GM23338 (cell line): ENCODE results near the gene TRIM45. TPM values are rescaled to one million over a fixed set of nuclear protein-coding genes. Genes with fewer than 3 reads are reported as not detected.

ENCODE experiments used
- ATAC-seq: fragments of 200-7000 bp; cut with Tn5 transposase; 3 replicates; pipeline ENCODE4 v1.9.1; 2020
- DNase-seq: peaks from one replicate; pipeline ENCODE4 v3.0.0-alpha.2; 2015; ENCODE audit warnings: low spot score
- H2AFZ ChIP-seq: fragments of 200-600 bp; sonication (generic); 2 replicates; pipeline ENCODE4 v1.8.0; 2016; ENCODE audit warnings: antibody characterized with exemption, mild to moderate bottlenecking, moderate library complexity
- H3F3A ChIP-seq: fragments of 200-600 bp; sonication (generic); replicated peaks from 2 replicates; pipeline ENCODE4 v1.8.0; 2017; ENCODE audit warnings: antibody characterized with exemption, mixed run types, low read depth
- H3K27ac ChIP-seq: fragments of 200-600 bp; sonication (generic); 2 replicates; pipeline ENCODE4 v1.6.1; 2016; ENCODE audit warnings: low read depth
- H3K27me3 ChIP-seq: fragments of 200-600 bp; sonication (generic); 2 replicates; pipeline ENCODE4 v1.8.0; 2016; ENCODE audit warnings: mild to moderate bottlenecking, mixed run types, moderate library complexity; ENCODE audit not compliant: insufficient read depth
- H3K36me3 ChIP-seq: fragments of 200-600 bp; sonication (generic); 2 replicates; pipeline ENCODE4 v1.8.0; 2016; ENCODE audit warnings: mild to moderate bottlenecking; ENCODE audit not compliant: insufficient read depth
- H3K4me1 ChIP-seq: fragments of 200-600 bp; sonication (generic); 2 replicates; pipeline ENCODE4 v1.8.0; 2016; ENCODE audit warnings: mild to moderate bottlenecking, moderate library complexity; ENCODE audit not compliant: insufficient read depth
- H3K4me2 ChIP-seq: fragments of 200-600 bp; sonication (generic); 2 replicates; pipeline ENCODE4 v1.7.1; 2017; ENCODE audit warnings: mixed run types
- H3K4me3 ChIP-seq: fragments of 200-600 bp; sonication (generic); 2 replicates; pipeline ENCODE4 v1.6.1; 2016; ENCODE audit warnings: mixed run types
- H3K79me2 ChIP-seq: fragments of 200-600 bp; sonication (generic); replicated peaks from 2 replicates; pipeline ENCODE4 v1.8.0; 2017; ENCODE audit warnings: mild to moderate bottlenecking; ENCODE audit not compliant: insufficient read depth
- H3K9me2 ChIP-seq: fragments of 200-600 bp; sonication (generic); 2 replicates; pipeline ENCODE4 v1.8.0; 2017; ENCODE audit not compliant: insufficient read depth
- H4K20me1 ChIP-seq: fragments of 200-600 bp; sonication (generic); replicated peaks from 2 replicates; pipeline ENCODE4 v1.8.0; 2017; ENCODE audit warnings: mild to moderate bottlenecking; ENCODE audit not compliant: insufficient read depth
- H3K27ac Mint-ChIP-seq: 2 replicates; pipeline ENCODE4 v1.8.0; 2020; ENCODE audit warnings: inconsistent platforms, mild to moderate bottlenecking, moderate library complexity, mixed read lengths
- H3K27me3 Mint-ChIP-seq: 3 replicates; pipeline ENCODE4 v1.8.0; 2022; ENCODE audit warnings: low read depth, mild to moderate bottlenecking, moderate library complexity, mixed read lengths, inconsistent platforms; ENCODE audit not compliant: insufficient read depth, poor library complexity
- H3K36me3 Mint-ChIP-seq: 3 replicates; pipeline ENCODE4 v1.8.0; 2021; ENCODE audit warnings: low read depth, mild to moderate bottlenecking, inconsistent platforms, moderate library complexity, mixed read lengths
- H3K4me1 Mint-ChIP-seq: 3 replicates; pipeline ENCODE4 v1.8.0; 2020; ENCODE audit warnings: mild to moderate bottlenecking, inconsistent platforms, mixed read lengths
- H3K4me3 Mint-ChIP-seq: 3 replicates; pipeline ENCODE4 v1.8.0; 2021; ENCODE audit warnings: moderate library complexity, mild to moderate bottlenecking, inconsistent platforms, mixed read lengths
- H3K9me3 Mint-ChIP-seq: 3 replicates; pipeline ENCODE4 v1.8.0; 2020; ENCODE audit warnings: moderate library complexity, mild to moderate bottlenecking, inconsistent platforms, mixed read lengths
- CREB1 ChIP-seq: fragments of 250-450 bp; sonication (Bioruptor Pico); IDR thresholded peaks from 2 replicates; pipeline ENCODE4 v1.5.0; 2020; ENCODE audit warnings: low read depth, mild to moderate bottlenecking, moderate library complexity
- EZH2 ChIP-seq: fragments of 200-600 bp; sonication (generic); IDR thresholded peaks from one replicate; pipeline ENCODE4 v1.8.0; 2017; ENCODE audit warnings: antibody characterized with exemption, mild to moderate bottlenecking, low read depth; ENCODE audit not compliant: unreplicated experiment
- POLR2AphosphoS5 ChIP-seq: IDR thresholded peaks from 2 replicates; pipeline ENCODE4 v1.6.1; 2016; ENCODE audit warnings: antibody characterized with exemption, low read depth
- STAT1 ChIP-seq: IDR thresholded peaks from one replicate; pipeline ENCODE4 v1.6.1; 2016; ENCODE audit warnings: antibody characterized with exemption; ENCODE audit not compliant: unreplicated experiment
- ZNF114 ChIP-seq: fragments of 250-450 bp; sonication (Bioruptor Pico); IDR thresholded peaks from 2 replicates; pipeline ENCODE4 v1.5.0; 2020; ENCODE audit warnings: mild to moderate bottlenecking, moderate library complexity
- ZNF331 ChIP-seq: fragments of 250-450 bp; sonication (Bioruptor Pico); IDR thresholded peaks from 2 replicates; pipeline ENCODE4 v1.5.0; 2020; ENCODE audit warnings: low read depth, mild to moderate bottlenecking, moderate library complexity
- polyA plus RNA-seq: library from polyadenylated mRNA; unstranded; fragments of >200 nt; fragmentation: Nextera tagmentation; extraction: Ambion mirVana; gene quantifications from 2 replicates; pipeline ENCODE4 v1.2.1, GENCODE V29; 2016
- total RNA-seq: library from RNA; depleted of rRNA; stranded (reverse); fragments of >200 nt; shearing (Covaris generic); gene quantifications from 2 replicates; pipeline ENCODE4 v1.2.3, GENCODE V29; 2014

TRIM45 gene
- total and polyA plus RNA-seq, 2 experiments from 2014 or later = 8.8 to 15.0 TPM

DNA sequence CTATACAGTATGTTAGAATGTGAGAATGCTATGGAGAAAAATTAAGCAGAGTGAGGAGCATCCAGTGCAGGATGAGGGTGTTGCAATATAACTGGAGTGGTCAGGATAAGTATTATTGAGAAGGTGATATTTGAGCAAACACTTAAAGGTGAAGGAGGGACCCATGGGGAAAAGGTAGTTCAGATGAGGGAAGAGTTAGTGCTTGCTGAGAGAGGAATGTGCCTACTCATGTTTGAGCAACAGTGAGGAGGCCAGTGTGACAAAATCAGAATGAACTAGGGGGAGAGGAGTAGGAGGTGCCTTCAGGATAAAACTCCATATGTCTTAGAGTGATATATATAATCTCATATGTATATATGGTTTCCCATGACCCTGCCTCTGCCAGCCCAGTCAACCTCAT is 6.2 kb upstream of the TRIM45 start:
- Histone ChIP-seq H2AFZ (peak overlapping the region; percentile 50; the same call in 1 of the 2 replicates), H3K4me1 (peaks cover 13% of the 10 kb centered on the region), H3K4me2 (no peak overlapping the region), H3K79me2 (no peaks in the 10 kb centered on the region), H3K9me2 (no peaks in the 10 kb centered on the region), H3K27me3 (no peaks in the 10 kb centered on the region), H3K4me3 (no peak overlapping the region), H3F3A (no peaks in the 10 kb centered on the region), H3K27ac (no peak overlapping the region), H4K20me1 (no peaks in the 10 kb centered on the region), H3K36me3 (no peaks in the 10 kb centered on the region)
- H3K36me3 Mint-ChIP-seq = no peaks in the 10 kb centered on the region; the same call in 2 of the 3 replicates
- ATAC-seq (peak; percentile 38; the same call in 2 of the 3 replicates), DNase-seq (no peak)
- H3K4me3 Mint-ChIP-seq = no peak overlapping the region
- H3K4me1 Mint-ChIP-seq = peaks cover 11% of the 10 kb centered on the region
- no peaks in the 10 kb centered on the region for H3K9me3 Mint-ChIP-seq
- H3K27me3 Mint-ChIP-seq = peaks cover under 1% of the 10 kb centered on the region
- H3K27ac Mint-ChIP-seq = peak overlapping the region; percentile 50; the same call in 1 of the 2 replicates
- no peak for TF ChIP-seq STAT1

GRCh38 chr1:117124661-117125060 is 3.1 kb upstream of the TRIM45 start:
- Histone ChIP-seq H2AFZ (0 out of 2 replicates have a peak overlapping the region, but pooled peaks have one; percentile 11), H3K27me3 (no peaks in the 10 kb centered on the region), H3K79me2 (peaks cover 4% of the 10 kb centered on the region; the same call in 1 of the 2 replicates), H3K27ac (no peak overlapping the region), H4K20me1 (no peaks in the 10 kb centered on the region), H3K9me2 (no peaks in the 10 kb centered on the region), H3K36me3 (no peaks in the 10 kb centered on the region), H3K4me1 (peaks cover 18% of the 10 kb centered on the region), H3K4me2 (no peak overlapping the region), H3K4me3 (no peak overlapping the region), H3F3A (no peaks in the 10 kb centered on the region)
- DNase-seq = no peak
- TF ChIP-seq POLR2AphosphoS5 (no peak), EZH2 (no peak), ZNF114 (CRISPR knock-in tag) (no peak), CREB1 (CRISPR knock-in tag) (no peak)
- H3K9me3 Mint-ChIP-seq = no peaks in the 10 kb centered on the region
- H3K4me1 Mint-ChIP-seq = peaks cover 22% of the 10 kb centered on the region
- H3K36me3 Mint-ChIP-seq = no peaks in the 10 kb centered on the region; the same call in 1 of the 3 replicates
- ATAC-seq = no peak
- H3K27ac Mint-ChIP-seq = no peak overlapping the region
- H3K4me3 Mint-ChIP-seq = no peak overlapping the region
- peaks cover 7% of the 10 kb centered on the region for H3K27me3 Mint-ChIP-seq

- Histone ChIP-seq H3K79me2 (peaks cover 4% of the 10 kb centered on the region; the same call in 1 of the 2 replicates), H3K36me3 (no peaks in the 10 kb centered on the region), H3K27me3 (no peaks in the 10 kb centered on the region), H3F3A (no peaks in the 10 kb centered on the region), H4K20me1 (no peaks in the 10 kb centered on the region), H3K4me1 (peaks cover 16% of the 10 kb centered on the region), H2AFZ (no peak overlapping the region), H3K4me3 (no peak overlapping the region), H3K9me2 (no peaks in the 10 kb centered on the region), H3K27ac (no peak overlapping the region), H3K4me2 (no peak overlapping the region)
- no peaks in the 10 kb centered on the region for H3K9me3 Mint-ChIP-seq
- no peak for DNase-seq
- no peak overlapping the region for H3K4me3 Mint-ChIP-seq
- no peak overlapping the region for H3K27ac Mint-ChIP-seq
- TF ChIP-seq ZNF114 (CRISPR knock-in tag) (no peak), EZH2 (no peak), ZNF331 (CRISPR knock-in tag) (no peak)
- ATAC-seq = no peak
- H3K4me1 Mint-ChIP-seq = peaks cover 16% of the 10 kb centered on the region
- peaks cover 9% of the 10 kb centered on the region for H3K27me3 Mint-ChIP-seq
- peaks cover 3% of the 10 kb centered on the region; the same call in 2 of the 3 replicates for H3K36me3 Mint-ChIP-seq
These were observed 1.7 kb upstream of the TRIM45 start for GRCh38 chr1:117123274-117123673.
